DMS153 treated with DMSO at 0.1 percent for 48 hours (cell line): Measurements from ENCODE around the gene ART3.

ENCODE experiments used
- DNase-seq: peaks from one replicate; lab custom pipeline; 2025; ENCODE audit not compliant: unreplicated experiment; lab: John Stamatoyannopoulos, UW

The ART3 gene

DNA sequence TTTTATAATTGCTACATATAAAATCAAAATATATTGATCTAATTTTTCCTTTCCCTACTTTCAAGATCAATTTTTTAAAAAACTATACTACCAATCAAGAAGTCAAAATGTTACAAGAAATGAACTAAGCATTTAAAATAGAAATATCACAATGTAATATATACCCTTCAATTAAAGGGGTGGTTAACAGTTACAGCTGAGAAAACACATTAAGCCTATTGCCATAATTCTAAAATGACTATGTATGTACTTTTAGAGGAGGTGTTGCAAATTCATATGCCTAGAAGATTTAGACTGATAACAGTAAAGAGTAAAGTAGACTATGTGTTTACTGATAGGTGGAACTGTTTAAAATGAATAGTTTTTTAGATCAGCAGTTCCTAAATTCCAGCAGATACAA, 70.0 kb downstream of the ART3 start:
- no peak for DNase-seq

DNA sequence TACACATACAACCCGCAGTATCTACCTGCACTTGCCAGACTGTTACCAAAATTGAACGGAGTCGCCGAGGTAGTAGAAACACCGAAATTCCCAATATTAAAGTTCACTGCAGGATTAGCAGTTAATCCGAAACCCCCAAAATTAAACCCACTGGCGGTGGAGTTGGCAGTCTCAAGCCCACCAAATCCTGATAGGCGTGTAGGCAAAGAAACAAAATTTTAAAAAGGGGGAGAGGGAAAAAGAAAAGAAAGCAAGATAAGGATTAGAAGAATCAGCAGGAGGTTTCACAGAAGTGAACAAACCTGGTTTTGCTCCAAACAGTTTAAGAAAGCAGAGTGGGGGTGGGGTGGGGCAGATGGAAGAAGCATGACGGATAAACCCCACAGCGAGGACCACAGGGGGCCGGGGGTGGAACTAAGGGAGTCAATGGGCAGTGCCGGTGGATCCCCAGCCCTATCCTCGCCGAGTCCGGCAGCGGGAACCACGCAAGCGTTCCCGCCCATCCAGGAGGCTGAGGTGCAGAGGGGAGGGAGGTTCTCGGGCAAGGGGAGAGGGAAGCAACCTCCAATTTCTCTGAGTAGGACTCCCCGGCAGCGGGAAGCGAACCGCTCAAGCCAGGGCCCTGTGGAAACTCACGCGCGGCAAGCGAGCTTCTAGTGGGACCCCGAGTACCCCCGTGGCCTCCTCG, 73.1 kb downstream of the ART3 start:
- DNase-seq, result peak; percentile 20

DNA sequence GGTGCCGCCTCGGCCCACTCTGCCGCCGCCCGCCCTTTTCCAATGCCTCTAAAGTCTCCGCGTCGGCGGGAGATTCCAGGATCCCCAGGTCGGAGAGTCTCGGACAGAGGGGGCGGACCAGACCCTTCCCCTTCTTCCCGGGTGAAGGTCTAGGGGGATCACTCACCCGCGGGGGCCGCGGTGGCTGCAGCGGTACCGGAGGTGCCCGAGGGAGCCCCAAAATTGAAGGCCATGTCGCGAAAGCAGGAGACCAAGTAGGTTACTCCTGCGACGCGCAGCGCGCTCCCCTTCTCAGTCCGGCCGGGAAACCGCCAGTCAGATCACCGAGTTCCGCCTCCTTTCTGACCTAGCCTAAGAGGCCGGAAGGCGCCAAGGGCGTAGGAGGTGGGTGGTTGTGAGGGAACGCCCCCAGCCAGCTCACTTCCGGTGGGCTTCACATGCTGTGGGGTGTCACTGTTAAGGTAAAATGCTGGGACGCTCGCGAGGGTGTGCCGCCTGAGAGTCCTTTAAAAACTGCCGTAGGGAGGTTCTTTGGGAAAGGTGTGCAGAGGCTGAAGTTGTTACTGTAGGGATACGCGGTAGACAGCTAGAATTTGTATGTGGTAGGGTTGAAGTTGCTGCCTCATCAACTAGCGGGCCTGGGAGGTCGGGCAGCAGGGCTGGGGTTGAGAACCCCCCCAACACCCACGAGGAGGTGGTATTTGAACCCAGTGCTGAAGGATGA, 73.8 kb downstream of the ART3 start, which contains the start of gene NUP54:
Gene NUP54 (minus strand): TSS at position 256 of the 724 bp plus-strand sequence. CDS start 23 bp downstream, at position 233.
- DNase-seq, result peak; percentile 91

DNA sequence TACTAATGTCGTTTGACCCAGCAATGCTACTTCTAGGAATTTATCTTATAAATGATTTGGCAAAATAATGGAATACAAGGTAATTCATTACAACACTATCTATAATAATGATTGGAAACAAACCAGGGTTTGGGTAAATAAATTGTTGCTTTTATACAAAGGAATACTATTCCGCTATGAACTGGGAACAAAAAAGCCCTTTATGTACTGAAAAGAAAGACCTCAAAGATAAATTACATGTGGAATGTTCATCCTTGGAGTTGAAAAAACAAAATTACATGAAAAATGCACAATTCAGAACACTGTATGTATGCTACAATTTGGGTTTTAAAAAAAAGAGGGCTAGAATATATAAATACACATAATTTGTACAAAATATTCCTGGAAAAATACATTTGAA, 78.8 kb downstream of the ART3 start:
- no peak for DNase-seq

DNA sequence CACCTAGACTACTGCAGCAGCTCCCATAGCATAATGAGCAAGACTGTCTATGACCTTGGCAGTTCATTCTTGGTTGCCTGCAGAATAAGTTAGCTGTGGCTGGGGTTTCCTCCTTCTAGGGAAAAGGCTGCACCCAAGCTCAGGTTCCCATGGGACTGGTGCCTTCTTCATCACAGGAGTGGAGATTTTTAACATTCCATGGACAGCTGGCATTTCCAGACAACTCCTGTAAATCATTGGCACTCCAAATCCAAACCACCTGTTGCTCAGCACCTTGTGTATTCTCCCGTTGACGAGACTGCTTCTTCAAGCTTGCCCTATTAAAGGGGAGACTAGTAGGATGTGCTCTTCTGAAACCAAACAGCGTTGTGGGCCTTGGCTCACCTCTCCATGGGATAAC, 81.5 kb downstream of the ART3 start:
- no peak for DNase-seq

DNA sequence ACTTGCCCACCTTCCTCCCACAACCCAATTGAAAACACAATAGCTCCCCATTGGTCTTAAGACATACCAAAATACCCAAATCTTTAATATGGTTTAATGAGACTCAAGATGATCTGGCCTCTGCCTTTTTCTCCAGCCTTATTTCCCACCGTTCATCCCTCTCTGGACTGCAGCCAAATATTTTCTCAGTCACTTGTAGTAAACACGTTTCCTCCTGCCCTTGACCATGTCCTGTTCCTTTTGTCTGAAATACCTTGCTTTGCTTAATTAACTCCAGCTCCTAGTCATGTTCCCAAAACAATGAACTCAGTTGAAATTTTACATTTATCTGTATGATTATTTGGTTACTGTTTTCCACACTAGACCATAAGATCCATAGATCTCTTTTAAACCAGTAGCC, 82.1 kb downstream of the ART3 start:
- DNase-seq, result peak; percentile 3

DNA sequence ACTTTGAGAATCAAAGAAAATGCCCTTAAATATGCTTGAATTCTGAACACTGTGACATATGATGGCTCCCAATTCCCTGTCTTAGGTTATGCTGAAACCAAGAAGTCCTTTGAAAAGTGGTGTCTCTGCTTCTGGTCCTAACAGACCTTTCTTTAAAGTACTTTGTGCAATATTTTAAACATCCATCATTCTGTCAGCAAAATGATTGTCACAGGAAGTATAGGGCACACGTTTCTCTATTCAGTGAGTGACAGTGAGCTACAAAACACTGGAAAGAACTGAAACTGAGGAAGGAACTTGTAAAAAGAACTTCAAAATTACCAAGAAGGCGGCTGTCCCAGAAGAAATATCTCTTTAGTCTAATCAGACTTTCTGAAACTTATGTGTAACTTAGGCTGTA, 85.8 kb downstream of the ART3 start:
- DNase-seq, result no peak
